ENCODE results near the gene RAB11FIP4.

The RAB11FIP4 gene

DNA sequence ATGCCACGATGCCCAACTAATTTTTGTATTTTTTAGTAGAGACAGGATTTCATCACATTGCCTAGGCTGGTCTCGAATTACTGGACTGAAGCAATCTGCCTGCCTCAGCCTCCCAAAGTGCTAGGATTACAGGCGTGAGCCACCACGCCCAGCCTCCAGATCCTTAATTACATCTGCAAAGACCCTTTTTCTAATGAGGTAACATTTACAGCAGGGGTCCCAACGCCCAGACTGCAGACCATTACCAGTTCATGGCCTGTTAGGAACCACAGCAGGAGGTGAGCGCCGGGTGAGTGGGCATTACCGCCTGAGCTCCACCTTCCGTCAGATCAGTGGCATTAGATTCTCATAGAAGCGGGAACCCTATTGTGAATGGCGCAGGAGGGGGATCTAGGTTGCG lies 4.0 kb upstream of the RAB11FIP4 start:
- DNase-seq (ENCODE audit: low spot score) = no peak

DNA sequence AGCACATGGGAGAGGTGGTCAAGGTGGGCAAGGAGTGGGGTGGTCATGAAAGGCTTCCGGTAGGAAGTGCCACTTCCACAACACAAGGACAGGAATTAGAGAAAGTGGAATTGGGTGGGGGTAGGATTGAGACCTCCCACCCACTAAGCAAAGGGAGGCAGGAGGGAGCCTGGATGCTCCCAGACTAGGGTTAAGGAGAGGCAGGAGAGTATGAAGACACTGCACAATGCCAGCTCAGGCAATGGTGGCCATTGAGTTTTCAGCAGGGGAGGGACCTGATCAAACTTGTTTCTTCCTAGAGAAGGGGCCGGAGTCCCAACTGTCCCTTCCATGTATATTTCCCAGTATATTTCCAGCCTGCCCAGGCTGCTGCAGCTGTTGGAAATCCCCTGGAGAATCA lies 3.1 kb upstream of the RAB11FIP4 start:
- no peak for DNase-seq (ENCODE audit: low spot score)

DNA sequence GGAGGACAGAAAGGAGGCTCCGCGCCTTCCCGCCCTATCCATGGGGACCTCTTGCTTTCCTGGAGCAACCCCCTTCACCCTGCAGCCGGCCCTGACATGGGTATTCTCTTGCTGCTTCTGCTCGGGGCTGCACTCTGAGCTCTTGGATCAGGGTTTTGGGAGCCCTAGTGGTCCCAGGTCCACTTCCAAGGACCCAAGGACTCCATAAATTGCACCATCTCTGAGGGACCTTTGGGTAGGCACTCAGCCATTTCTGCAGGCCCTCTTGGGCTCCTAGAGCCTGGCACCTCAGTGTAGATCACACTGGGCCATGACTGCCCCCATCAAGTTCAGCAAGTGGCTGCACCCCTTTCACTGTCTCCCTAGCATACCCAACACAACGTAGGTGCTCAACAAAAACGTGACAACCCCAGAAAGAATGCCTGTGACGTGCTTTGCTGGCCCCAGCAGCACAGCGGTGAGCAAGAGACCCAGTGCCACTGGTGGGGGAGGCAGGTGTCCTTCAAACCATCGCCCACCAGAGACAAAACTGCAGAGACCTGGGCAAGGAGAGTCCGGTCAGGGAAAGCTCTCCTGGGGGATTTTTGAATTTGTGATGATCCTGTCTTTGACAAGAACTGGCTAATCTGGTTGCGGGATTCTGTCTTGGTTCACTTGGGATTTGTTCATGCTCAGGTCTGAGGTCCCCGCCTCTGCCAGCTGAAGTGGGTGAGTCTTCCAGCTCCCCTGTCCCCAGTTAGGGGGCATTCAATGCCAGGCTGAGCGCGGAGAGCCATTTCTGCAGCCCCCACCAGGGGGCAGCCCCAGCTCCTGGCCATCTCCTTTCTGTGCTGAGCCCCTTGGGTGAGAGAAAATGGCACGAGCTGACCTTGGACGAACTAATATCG lies 2.5 kb upstream of the RAB11FIP4 start:
- DNase-seq (ENCODE audit: low spot score) = peak; percentile 68

DNA sequence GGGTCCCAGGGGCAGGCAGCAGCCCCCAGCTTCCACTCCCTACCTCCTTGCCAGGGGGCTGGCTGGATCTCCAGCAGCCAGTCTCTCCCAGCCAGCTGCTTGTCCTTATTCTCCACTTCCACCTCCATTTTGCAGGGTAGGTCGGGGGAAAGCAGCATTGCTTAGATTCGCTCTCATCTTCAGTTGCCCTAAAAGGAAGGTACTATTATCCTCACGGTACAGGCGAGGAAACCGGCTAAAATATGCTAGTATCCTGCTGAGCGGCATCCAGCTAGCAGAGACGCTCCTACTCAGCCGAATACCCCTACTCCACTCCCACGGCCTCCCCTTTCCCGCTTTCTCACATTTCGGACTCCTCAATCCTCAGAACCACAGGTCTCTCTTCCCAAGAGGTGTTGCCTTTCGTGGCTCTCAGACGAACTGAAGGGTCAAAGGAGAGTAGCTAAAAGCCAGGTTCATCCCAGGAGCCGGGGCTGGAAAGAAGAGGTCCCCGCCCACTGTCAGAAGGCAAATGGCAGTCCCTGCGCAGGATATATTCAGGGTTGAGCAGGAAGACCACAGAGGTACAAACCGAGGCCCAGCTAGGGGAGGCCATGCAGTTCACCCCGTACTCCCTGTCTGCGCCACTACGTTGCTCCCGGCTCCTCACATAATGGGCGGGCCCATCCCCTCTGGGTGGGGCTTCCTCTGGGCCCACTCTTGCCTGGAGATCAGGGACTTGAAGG lies 1.7 kb upstream of the RAB11FIP4 start:
- no peak for DNase-seq (ENCODE audit: low spot score)

DNA sequence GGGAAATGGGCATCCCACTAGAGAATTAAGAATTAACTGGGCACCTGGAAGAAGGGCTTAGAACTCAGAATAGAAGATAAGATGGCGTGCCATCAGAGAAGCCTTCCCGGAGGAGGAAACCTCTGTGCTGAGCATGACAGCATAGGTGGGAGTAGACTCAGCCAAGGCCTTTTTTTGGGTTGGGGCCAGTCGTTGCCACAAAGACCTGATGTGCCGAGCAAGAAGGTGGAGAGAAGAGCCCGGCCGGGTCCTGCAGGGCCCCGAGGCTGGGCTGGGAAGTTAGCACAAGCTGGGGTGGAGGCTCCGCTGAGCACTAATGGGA lies 1.1 kb upstream of the RAB11FIP4 start:
- no peak for DNase-seq (ENCODE audit: low spot score)

DNA sequence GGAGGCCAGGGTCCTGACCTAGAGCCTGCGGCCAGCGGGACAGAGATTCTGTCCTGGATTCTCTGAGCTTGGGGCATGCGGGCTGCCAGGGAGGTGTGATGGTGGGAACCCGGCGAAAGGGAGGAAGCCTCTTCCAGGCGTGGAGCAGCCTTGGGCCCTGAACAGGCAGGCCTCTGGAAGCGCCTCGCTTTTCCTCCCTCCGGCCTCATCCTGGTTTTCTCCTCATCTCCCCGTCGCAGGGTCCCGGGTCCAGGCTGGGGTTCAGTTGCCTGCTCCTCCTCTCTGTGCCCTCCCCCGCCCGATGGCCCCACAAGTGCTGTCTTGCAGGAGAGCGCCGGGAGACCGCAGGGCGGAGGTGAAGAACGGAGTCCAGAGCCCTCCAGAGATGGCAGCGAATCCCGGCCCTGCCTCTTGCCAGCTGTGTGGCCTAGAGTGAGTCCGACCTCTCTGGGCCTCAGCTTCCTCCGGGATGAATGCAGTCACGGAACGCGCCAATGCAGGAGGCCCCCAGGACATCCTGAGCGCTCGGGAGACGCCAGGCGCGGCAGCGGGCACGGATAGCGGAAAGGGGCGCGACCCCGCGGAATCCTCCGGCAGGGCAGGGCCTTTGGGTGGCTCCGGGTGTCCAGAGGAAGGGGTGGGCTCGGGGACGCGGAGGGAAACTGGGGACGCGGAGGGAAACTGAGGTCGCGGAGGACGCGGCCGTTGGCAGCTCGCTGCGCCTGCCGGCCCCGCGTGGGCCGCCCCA lies 553 bp upstream of the RAB11FIP4 start:
- DNase-seq (ENCODE audit: low spot score) = no peak

DNA sequence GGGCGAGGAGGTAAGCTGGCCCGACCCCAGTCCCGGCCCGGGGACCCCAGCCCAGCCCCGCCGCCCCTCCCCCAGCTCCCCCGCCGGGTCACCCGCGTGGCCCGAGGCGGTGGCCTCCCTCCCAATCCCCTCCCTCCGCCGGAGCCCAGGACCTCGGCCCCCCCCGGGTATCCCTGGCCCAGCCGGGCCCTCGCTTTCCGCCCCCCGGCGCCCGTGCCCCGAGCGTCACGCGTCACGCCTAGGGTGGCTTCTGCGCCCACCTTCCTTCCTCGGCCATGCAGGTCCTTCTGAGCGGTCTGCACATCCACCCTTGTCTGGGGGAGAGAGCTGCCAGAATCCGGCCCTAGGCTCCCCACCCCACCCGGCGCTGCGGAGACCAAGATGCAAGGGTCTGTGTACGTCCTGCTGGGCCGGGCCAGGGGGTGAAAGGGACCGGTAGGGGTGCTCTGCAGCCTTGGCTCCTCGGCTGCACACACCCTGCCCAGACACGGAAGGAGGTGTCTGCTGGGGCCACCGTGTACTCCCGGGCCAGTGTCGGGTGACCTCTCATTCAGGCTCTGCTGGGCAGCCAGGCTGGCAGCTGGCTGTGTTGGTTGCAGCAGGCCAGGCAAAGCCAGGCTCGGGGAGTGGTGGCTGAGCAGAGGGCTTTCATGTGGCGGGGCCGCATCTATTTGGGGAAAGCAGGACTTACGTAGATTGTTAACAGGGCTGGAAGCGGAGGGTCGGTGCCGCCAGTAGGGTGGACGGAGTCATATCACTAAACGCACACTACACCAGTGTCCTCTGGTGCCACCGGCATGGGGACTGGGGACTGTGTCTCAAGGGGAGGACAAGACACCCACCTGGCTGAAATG lies 754 bp downstream of the RAB11FIP4 start:
- no peak for DNase-seq (ENCODE audit: low spot score)

DNA sequence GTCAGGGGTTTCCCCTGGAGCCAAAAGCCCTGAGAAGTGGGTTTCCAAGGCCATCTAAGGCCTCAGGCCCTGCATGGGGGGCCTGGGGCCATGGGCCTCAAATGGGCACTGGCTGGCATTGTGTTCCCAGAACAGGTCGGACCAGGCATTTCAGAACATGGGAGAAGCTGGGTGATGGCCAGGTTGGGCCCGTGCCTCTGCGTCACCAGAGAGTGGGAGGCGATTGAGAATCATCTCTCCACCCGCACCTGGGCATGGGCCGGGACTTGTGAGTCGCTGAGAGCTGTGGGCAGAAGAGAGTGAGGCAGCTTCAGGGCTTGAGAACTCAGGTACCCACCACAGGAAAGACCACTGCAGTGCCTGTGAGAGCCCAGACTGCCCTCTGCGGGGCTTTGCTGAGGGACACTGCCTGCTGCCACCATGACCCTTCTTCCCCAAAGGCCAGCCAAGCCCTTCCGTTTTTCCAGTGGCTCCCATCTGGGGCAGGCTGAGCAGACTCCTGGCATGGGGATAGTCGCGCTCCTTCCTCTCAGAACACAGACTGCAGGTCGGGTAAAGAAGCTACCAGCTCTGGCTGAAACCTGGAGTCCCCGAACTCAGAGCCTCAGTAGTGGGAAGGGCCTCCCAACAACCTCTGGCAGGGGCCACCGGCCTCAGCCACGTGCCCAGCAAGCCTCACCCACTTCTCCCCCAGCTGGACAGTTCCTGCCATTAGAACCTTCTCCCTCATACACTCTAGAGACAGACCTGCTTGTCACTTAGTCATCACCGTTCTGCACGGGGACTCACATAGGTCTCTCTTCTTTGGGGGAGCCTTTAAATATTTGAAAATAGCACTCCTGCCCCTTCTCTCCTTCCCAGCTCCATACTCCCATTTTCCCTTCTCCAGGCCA lies 1.6 kb downstream of the RAB11FIP4 start:
- DNase-seq (ENCODE audit: low spot score) = no peak

DNA sequence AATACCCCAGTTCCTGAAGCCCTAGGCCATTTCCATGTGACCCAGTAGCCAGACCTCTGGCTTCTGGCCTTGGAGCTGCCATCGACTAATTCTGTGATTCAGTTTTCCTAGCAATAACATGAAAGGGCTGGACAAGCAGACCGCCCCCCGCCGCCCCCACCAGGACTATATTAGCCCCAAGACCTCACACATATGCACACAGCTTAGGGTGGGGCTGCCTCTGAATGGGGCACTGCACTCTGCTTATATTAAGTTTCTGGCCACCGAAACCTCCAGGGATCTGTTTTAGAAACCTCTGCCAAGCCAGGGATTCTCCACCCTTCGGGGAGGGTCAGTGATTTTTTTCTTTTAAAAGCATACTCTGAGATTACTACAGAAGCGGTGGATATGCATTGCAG lies 2.3 kb downstream of the RAB11FIP4 start:
- no peak for DNase-seq (ENCODE audit: low spot score)

DNA sequence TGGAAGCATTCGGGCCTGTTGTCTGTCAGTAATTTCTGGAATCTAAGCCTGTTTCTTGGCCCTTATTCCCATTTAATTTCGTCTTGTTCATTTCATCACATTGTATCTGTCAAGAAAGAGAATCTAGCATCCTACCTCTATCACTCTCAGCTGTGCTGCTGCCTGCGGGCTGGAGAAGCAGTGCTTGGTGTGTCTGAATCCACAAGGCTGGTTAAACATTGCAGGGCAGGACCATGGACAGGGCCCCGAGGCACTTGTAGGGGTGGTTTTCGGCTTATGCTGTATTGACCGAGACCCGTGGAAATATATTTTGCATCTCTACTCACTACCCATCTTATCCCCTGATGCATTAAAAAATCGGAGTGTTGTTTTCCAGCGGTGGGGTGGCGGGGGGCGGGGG lies 3.1 kb downstream of the RAB11FIP4 start:
- peak; percentile 78 for DNase-seq (ENCODE audit: low spot score)

DNA sequence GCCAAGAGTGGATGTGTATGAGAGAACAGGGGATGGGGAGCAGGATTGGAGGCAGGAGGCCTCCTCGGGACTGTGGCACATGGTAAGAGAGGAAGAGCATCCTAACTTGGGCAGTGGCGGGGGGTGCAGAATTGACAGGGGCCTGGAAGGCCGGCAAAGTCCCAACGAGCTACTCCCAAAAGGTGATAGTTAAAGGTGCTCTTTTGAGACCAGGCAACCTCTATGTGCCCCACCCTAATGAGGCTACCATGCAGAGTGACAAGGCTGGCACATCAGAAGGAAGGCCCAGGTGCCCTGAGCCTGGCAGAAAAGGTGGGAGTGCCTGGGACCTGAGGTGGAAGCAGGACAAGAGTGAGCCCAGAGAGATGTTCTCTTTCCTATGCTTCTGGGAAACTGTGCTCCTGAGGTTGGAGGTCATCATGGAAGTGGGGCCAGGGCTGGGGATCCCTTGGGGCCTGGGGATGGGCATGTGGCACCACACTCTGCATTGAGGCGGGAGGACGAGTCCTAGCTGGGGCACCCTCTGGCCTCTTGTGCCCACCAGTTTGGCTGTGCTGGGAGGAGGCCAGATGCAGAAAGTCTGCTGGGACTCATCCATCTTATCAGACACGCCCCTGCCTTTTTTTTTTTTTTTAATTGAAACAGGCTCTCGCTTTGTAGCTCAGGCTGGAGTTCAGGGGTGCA lies 5.9 kb downstream of the RAB11FIP4 start:
- DNase-seq (ENCODE audit: low spot score) = no peak

DNA sequence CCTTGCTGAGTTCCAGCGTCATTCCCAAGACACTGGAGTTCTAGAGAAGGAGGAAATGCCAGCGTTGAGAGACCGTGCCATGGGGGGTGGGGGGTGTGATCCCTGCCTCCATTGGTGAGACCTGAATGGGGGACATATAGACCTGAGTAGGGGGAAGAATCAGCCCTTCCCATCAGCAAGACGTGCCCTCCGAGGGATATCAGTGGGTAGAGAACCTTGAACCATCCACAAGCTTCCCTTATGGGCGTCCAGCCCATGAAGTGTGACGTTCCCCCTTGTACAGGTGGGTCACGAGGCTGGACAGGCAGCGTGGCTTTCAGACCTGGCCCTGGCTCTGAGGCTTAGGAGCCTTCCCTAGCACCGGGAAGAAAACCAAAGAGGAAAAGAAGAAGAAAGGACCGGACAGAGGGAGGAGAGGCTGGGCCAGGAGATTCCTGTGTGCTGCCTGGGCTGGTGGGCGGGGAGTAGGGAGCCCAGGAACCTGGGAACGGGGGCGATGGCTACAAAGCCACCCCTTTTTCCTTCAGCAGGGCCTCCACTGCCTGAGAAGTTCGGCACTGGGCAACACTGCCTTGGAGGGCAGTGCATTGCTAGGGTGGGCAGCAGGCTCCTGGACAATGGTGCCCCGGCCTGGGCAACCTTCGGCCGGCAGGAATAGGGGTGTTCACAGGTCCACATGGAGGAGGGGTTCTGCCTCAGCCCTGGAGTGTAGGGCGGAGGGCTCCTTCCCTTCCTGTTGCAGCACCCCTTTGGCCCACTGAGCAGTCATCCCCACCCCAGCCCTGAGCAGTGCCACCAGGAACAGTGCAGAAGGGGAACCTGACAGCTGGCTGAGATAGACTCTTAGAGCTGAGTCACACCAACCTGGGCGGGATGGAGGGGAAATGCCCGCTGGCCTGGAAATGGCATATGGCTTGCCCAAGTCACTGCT lies 7.2 kb downstream of the RAB11FIP4 start:
- DNase-seq (ENCODE audit: low spot score) = no peak

DNA sequence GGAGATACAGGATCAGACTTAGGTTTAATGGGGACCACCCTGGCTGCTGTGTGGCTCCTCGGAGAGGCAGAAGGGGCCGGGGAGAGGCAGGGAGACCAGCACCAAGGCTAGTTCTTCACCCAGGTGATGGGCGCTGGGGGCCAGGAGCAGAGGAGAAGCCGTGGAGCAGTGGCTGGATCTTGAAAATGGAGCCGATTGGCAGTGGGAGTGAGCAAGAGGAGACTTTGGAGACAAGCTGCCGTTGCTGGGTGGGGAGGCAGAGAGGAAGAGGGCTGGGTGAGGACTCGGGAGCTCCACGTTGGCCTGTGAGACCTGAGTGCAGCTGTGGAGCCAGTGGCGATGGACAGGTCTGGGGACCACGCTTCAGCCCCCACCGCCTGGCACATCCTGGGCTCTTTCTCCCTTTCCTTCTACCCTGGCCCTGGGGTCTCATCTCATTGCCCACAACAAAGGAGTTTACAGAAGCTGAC lies 9.0 kb downstream of the RAB11FIP4 start:
- no peak for DNase-seq (ENCODE audit: low spot score)

DNA sequence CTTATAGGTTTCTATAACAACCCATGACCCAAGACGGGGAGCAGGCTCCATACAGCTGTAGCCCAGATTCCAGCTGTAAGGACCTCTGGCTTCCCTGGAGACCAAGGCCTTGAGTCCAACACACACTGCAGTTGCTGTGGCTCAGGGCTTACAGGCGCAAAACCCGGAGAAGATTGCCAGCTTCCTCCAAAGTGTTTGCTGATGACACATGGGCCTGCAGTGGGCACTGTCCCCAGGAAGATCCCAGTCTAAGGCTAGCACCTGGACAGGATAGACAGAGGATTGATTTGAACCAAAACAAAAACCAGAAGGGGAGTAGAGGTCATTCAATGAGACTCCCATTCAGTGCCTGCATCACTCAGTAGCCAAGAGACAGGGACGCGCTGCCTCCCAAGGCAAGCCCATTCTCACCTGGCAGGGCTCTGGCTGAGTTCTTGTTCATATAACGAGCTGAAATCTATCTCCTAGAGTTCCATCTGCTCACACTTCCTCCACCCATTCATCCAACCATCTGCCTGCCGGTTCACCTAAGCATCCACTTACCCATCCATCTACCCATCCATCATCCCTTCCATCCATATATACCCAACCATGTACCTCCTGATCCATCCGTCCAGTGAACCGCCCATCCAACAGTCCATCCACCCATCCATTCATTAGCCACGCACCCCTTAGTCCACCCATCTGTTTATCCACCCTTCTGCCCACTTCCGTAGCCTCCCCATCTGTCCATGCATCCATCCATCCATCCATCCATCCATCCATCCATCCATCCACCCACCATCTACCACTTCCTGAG lies 10.2 kb downstream of the RAB11FIP4 start:
- DNase-seq (ENCODE audit: low spot score) = no peak

DNA sequence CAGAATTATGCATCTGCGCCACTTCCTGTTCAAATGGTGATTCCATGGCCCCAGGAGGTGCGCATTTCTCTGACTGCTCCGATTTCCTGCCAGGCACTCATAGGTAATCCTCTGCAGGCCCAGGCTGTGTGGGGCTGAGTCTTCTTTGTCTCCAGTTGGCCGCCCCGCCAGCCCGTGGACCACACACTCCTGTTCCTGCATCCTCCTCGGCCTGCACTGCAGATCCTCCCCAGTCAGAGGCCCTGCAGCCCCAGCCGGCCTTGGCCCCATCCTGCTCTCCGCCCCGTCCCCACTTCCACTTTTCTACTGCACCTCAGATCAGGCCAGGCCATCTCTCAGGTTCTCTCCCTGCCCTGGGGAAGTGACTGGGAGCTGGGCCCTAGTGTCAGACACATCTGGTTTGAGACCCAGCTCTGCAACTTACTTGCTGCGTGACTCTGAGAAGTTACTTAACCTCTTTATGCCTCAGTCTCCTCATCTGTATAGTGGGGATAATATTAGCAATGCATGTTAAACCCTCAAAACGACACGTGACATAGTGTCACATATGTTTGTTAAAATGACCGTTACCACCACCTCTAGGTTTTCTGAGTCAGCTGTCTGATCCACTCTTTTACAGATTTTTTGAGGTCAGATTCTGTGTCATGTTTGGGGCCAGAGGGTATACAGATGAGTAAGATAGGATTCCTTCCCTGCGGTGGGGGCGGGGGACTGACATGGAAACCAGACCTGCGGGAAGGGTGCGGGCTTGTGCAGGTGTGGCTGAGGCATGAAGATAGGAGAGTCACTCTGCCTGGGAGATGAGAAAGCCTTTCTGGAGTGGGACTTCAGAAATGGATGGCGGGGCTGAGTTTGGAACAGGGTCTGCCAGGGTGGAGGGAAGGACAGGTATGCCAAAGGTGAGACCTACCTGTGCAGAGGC lies 12.8 kb downstream of the RAB11FIP4 start:
- no peak for DNase-seq (ENCODE audit: low spot score)

DNA sequence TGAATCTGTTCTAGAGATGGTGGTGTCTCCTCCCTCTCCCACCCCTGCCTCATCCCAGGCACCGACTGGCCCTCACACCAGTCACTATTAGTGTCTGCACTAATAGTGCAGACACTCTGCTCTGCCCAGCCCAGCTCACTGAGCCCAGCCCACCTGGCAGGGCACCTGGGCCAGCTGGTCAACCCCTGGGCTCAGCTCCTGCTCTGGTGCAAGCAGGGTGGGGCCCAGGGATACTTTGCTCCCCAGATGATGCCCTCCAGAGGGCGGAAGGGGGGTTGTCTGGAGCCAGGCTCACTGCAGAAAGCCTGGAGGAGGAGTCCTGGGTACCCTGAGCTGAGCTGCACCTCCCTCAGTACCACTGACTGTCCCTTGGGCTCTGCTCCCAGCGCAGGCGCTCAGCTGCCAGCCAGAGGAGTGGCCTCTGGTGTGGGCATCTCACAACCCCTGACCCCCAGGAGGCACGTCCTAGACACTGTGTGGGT lies 14.5 kb downstream of the RAB11FIP4 start:
- DNase-seq (ENCODE audit: low spot score) = no peak

DNA sequence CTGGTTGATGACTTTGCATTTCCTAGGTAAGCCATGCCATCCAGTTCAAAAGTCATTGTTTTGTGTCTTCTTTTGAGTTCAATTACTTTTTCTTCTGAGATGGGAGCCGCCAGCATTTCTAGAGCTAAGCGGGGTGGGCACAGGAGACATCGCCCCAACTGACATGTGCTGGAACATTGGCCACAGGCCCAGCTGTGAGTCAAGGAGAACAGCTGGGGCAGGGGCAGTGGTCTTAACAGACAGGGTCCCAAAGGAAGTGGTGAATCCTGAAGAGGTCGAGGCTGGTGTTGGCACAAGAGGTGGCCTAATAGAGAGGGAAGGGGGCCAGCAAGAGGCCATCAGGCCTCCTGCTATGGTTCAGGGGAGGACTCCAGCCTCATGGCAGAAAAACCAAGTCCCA lies 17.1 kb downstream of the RAB11FIP4 start:
- DNase-seq (ENCODE audit: low spot score) = no peak
